HCT116 (cell line): Measurements from ENCODE around the gene CBX4. TPM values are rescaled to one million over a fixed set of nuclear protein-coding genes. Genes with fewer than 3 reads are reported as not detected.

Source experiments
- ATAC-seq: fragments of 200-7000 bp; cut with Tn5 transposase; 2 replicates; pipeline ENCODE4 v1.9.1; 2020; ENCODE audit warnings: mild to moderate bottlenecking, moderate library complexity
- BruUV-seq: library from RNA; stranded (reverse); fragments of 400-500 nt; replicated peaks from 2 replicates; lab custom pipeline; 2021; lab: Mats Ljungman, UMichigan
- CTCF ChIA-PET: fragments of 300-600 bp; sonication (Branson Sonifier 250); formaldehyde crosslinking; loops from one replicate; lab custom pipeline; 2021; ENCODE audit warnings: antibody characterized with exemption; lab: Charles Lee
- POLR2A ChIA-PET: fragments of 300-600, 350-600 bp; sonication (Branson Sonifier 250); formaldehyde crosslinking; loops from one replicate; lab custom pipeline; 2021; ENCODE audit warnings: antibody characterized with exemption; lab: Charles Lee
- RAD21 ChIA-PET, 2 experiments: fragments of 300-600 bp; sonication (Branson Sonifier 250); formaldehyde crosslinking; loops; one replicate each; lab custom pipeline; 2023; ENCODE audit warnings: low total read pairs in 2 of 2; ENCODE audit not compliant: uncharacterized antibody in 2 of 2, unreplicated experiment in 2 of 2, low non-redundant PET in 1 of 2; lab: Charles Lee
- DNase-seq: peaks from one replicate; pipeline ENCODE4 v3.0.0-alpha.2; 2010; ENCODE audit warnings: low read depth, low spot score
- H2AFZ ChIP-seq: fragments of 200-600 bp; shearing (Covaris generic), sonication (generic); 2 replicates; pipeline ENCODE4 v1.6.1; 2017; ENCODE audit warnings: low read depth, mixed run types, mixed read lengths, antibody characterized with exemption, low read length; ENCODE audit not compliant: poor library complexity, severe bottlenecking
- H3K27ac ChIP-seq: 2 replicates; pipeline ENCODE4 v1.5.1; 2012; ENCODE audit warnings: low read depth, low read length
- H3K27me3 ChIP-seq: fragments of 200-600 bp; sonication (generic); 2 replicates; pipeline ENCODE4 v1.6.1; 2016; ENCODE audit warnings: mixed run types, low read length, mixed read lengths; ENCODE audit not compliant: insufficient read depth
- H3K36me3 ChIP-seq, 2 experiments: fragments of 200-500 bp in 1 of 2; fragments of 200-600 bp in 1 of 2; sonication (Bioruptor generic) in 1 of 2; sonication (generic) in 1 of 2; 2 replicates each; pipeline versions ENCODE4 v1.5.1 to v1.6.1; 2014 to 2016; ENCODE audit warnings: low read length in 2 of 2, inconsistent platforms in 1 of 2, mixed read lengths in 1 of 2, mixed run types in 1 of 2; ENCODE audit not compliant: insufficient read depth in 2 of 2, control insufficient read depth in 1 of 2
- H3K4me1 ChIP-seq, 2 experiments: fragments of 200-600 bp in 1 of 2; sonication (generic) in 1 of 2; 2 replicates each; pipeline versions ENCODE4 v1.5.1 to v1.6.1; 2012 to 2017; ENCODE audit warnings: low read length in 2 of 2, inconsistent platforms in 1 of 2, mild to moderate bottlenecking in 1 of 2, mixed read lengths in 1 of 2, mixed run types in 1 of 2, moderate library complexity in 1 of 2; ENCODE audit not compliant: insufficient read depth in 2 of 2, control insufficient read depth in 1 of 2
- H3K4me2 ChIP-seq: fragments of 200-600 bp; sonication (generic); 2 replicates; pipeline ENCODE4 v1.6.1; 2017; ENCODE audit warnings: mixed run types, low read length, mixed read lengths
- H3K4me3 ChIP-seq, 2 experiments: fragments of 200-600 bp in 1 of 2; sonication (generic) in 1 of 2; replicated peaks in 1 of 2; 2 replicates each; pipeline ENCODE4 v1.5.1; 2011 to 2016; ENCODE audit warnings: low read length in 2 of 2, control low read depth in 1 of 2, low read depth in 1 of 2, mild to moderate bottlenecking in 1 of 2, mixed read lengths in 1 of 2, mixed run types in 1 of 2
- H3K79me2 ChIP-seq: fragments of 200-600 bp; sonication (generic); 2 replicates; pipeline ENCODE4 v1.6.1; 2017; ENCODE audit warnings: mild to moderate bottlenecking, mixed run types, low read length, moderate library complexity, mixed read lengths; ENCODE audit not compliant: insufficient read depth
- H3K9ac ChIP-seq: fragments of 200-600 bp; sonication (generic); 2 replicates; pipeline ENCODE4 v1.6.1; 2016; ENCODE audit warnings: low read length, mixed read lengths
- H3K9me2 ChIP-seq: fragments of 200-600 bp; sonication (generic), shearing (Covaris generic); 2 replicates; pipeline ENCODE4 v1.6.1; 2017; ENCODE audit warnings: mixed run types, mild to moderate bottlenecking, moderate library complexity; ENCODE audit not compliant: insufficient read depth
- H3K9me3 ChIP-seq, 2 experiments: fragments of 200-500 bp in 1 of 2; fragments of 200-600 bp in 1 of 2; sonication (Bioruptor generic) in 1 of 2; sonication (generic) in 1 of 2; 2 replicates each; pipeline ENCODE4 v1.6.1; 2014 to 2017; ENCODE audit warnings: low read length in 2 of 2, mixed read lengths in 2 of 2, inconsistent platforms in 1 of 2, low read depth in 1 of 2, mild to moderate bottlenecking in 1 of 2, mixed run types in 1 of 2, moderate library complexity in 1 of 2; ENCODE audit not compliant: control insufficient read depth in 1 of 2, insufficient read depth in 1 of 2
- H4K20me1 ChIP-seq: fragments of 200-600 bp; sonication (generic), shearing (Covaris generic); 2 replicates; pipeline ENCODE4 v1.6.1; 2017; ENCODE audit warnings: mixed run types, mild to moderate bottlenecking, moderate library complexity; ENCODE audit not compliant: insufficient read depth
- JUND ChIP-seq: IDR thresholded peaks from 2 replicates; pipeline ENCODE4 v1.6.1; 2012
- POLR2AphosphoS5 ChIP-seq: IDR thresholded peaks from 2 replicates; pipeline ENCODE4 v1.6.1; 2011; ENCODE audit warnings: mild to moderate bottlenecking, low read depth, low read length, moderate library complexity
- REST ChIP-seq: IDR thresholded peaks from 2 replicates; pipeline ENCODE4 v1.6.1; 2012; ENCODE audit warnings: low read depth
- ZNF274 ChIP-seq: fragments of 200-500 bp; sonication (Bioruptor generic); IDR thresholded peaks from 2 replicates; pipeline ENCODE4 v1.6.1; 2014; ENCODE audit warnings: mild to moderate bottlenecking, low read depth, low read length, inconsistent platforms
- intact Hi-C: fragments of 100-400 bp; cut with micrococcal nuclease; formaldehyde crosslinking; loops from 2 replicates; pipeline ENCODE4 v1.10.0; 2022
- total RNA-seq: library from RNA; stranded (reverse); gene quantifications from one replicate; pipeline ENCODE4 v1.2.1, GENCODE V29; 2021; ENCODE audit not compliant: unreplicated experiment

Gene CBX4
- total RNA-seq, 1 experiment from 2014 or later, result 60.9 TPM

GRCh38 chr17:79811868-79812352 is 27.3 kb downstream of the CBX4 start:
- intact Hi-C loops, result loop anchor here (2.0 kb wide), 1 partner anchor 27 kb away; the partner anchor contains the start of gene CBX4
- H3K27ac ChIP-seq, result peak overlapping the region; percentile 21; the same call in 1 of the 2 replicates

More at GRCh38 chr17:79811868-79812352, 27.3 kb downstream of the CBX4 start:
- Histone ChIP-seq H3K9ac (peak overlapping the region; percentile 29), H4K20me1 (no peaks in the 10 kb centered on the region), H3K36me3 (no peaks in the 10 kb centered on the region), H3K4me1 (peaks cover 25 to 44% of the 10 kb centered on the region in 2 experiments), H3K9me3 (no peaks in the 10 kb centered on the region), H3K79me2 (no peaks in the 10 kb centered on the region), H3K9me2 (no peaks in the 10 kb centered on the region), H3K27me3 (peaks cover 6% of the 10 kb centered on the region; the same call in 1 of the 2 replicates), H3K4me3 (peak overlapping the region; percentile 34 to 53), H3K4me2 (peak overlapping the region; percentile 88), H2AFZ (peak overlapping the region; percentile 82)
- DNase-seq (no peak), ATAC-seq (no peak; the same call in 1 of the 2 replicates)
- RAD21 ChIA-PET, result interaction anchor here (0.5 to 1.3 kb wide), 3 partner anchors 15 to 163 kb away, joined by 3 to 8 read pairs (median 4); partner anchors contain the start of genes CBX4 (in 1 of the 2) and CBX8 (in 1 of the 2)
- CTCF ChIA-PET, result interaction anchor here (0.9 to 2.3 kb wide), 15 partner anchors 8 to 196 kb away, joined by 3 to 18 read pairs (median 5); partner anchors contain the start of genes CBX4 and CBX8
- POLR2A ChIA-PET, result interaction anchor here (1.2 to 1.8 kb wide), 4 partner anchors 11 to 27 kb away, joined by 3 to 17 read pairs (median 5); partner anchors contain the start of gene CBX4
- no peak for TF ChIP-seq REST
- TF ChIP-seq ZNF274, result no peak
- no peak for TF ChIP-seq JUND
- no peak for TF ChIP-seq POLR2AphosphoS5
- BruUV-seq, result no TSS peak
